HG03432 (cell line): ENCODE data around the gene SFMBT1.
"Not testable (repeated sequence)": the region's sequence is repeated elsewhere in the genome, so short reads cannot be mapped to it uniquely, and the experiment has no call there.

Experiments
- ATAC-seq: cut with Tn5 transposase; IDR thresholded peaks from one replicate; pipeline ENCODE4 v1.9.1; 2021; ENCODE audit warnings: mild to moderate bottlenecking, moderate library complexity; ENCODE audit not compliant: unreplicated experiment

Gene SFMBT1

DNA sequence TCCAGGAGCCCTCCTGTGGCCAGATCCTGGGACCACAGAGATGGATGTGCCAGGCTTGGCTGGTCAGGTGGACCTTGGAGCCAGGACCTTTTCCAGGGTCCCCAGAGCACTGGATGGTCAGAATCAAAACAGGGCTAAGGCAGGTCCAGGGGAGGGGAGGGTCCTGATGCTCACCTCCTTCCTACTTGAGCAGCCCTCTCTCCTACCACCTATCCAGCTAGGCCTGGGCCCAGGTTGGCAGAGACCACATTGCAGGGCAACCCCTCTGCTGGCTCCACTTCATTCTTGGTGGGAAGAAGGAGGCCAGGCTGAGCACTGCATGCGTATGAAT lies 28.5 kb upstream of the SFMBT1 start:
- ATAC-seq, result no peak

DNA sequence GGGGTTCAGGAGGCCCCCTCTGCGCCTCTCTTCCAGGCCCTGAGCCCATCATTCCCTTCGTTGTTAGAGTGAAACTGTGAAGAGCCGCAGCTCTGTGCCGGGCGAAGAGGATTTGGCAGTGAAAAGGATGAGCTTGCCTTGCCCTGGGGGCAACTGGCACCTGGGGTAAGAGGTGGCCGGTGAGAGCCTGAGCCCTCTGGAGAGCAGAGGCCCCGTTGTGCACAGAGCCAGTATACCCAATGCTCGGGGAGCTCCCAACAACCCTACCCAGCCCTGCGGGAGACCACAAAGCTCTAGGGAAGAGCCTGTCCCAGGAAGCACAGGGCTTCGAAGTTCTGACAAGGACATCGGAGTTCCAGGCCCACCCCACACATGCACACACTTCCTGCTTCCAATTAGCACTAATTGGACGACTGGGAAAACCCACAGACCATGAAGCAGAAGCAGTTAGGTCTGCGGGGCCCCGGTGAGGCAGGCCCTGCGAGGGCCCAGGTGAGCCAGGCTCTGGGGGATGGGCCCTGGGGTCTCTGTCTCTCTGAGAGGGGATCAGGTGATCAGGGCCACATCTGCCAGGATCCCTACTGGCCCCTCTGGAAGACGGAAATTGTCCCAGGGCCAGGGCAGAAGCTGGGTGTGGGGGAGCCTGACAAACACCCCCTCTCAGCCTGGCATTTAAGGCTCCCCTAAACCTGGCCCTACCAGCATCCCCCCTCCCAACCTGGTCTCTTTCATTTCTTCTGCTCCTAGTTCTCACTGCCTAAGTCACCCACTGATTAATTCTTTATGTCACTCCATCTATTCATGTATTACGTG lies 27.9 kb upstream of the SFMBT1 start:
- peak; percentile 3 for ATAC-seq

DNA sequence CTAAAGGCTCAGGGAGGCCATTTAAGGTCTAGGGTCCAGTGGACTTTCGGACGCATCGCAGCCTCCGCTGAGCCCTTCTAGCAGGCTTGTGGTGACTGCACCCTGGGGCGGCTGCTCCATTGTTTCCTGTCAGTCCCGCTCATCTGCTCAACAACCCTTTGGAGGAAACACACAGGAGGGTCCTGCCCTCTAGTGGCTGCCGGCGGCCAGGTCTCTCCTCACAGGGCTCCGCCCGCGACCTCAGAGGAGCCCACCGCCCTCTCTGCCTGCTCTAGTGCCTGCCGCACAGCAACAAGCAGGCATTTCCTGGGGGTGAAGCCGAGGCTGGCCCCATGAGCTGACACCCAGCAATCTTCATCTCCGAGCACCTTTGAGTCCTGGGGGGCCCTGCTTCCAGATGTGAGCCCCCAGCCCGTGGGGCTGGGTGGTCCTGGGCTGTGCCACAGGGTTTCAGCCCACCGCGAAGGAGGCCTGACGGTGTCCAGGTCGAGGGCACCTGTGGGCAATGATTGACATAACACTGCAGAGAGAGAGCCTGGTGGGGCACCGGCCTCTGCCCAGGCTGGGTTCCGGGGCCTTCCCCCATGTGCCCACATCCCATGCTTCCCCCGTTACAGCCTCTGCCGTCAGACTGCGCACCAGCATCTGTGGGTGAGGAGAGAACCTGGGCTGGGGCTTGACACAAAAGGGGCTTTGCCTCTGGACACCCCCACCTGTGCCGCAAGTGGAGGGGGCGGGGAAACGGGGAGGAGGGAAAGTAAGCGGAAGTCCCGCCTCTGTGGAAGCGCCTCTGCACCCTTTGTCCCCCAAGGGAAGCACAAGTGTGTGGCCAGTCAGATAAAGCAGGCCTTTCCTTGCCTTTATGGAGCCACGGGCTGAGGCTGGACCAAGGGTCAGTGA lies 27.0 kb upstream of the SFMBT1 start:
- peak; percentile 87 for ATAC-seq

DNA sequence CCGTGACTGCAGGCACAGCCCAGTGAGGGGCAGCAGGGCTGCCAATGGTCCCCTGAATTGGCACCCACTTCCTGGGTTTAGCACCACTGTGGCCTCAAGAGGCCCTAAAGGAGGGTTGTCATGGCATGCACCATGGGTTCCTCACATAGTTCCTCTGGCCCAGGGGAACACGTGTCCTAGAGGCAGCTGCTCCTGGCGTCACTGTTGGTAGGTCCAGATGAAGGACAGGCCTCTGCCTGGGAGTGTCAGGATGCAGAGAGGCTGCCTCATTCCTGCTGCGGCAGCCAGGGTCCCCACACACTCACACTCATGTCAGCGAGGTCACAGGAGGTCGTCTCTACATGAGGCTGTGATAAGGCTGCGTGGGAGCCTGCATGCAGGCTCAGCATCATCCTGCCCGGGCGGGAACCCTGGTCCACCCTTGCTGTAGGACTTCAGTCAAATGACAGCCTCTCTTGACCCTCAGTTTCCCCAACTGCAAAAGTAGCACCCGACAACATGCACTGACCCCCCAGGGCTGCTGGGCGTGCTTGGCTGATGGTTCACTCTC lies 26.1 kb upstream of the SFMBT1 start:
- no peak for ATAC-seq

DNA sequence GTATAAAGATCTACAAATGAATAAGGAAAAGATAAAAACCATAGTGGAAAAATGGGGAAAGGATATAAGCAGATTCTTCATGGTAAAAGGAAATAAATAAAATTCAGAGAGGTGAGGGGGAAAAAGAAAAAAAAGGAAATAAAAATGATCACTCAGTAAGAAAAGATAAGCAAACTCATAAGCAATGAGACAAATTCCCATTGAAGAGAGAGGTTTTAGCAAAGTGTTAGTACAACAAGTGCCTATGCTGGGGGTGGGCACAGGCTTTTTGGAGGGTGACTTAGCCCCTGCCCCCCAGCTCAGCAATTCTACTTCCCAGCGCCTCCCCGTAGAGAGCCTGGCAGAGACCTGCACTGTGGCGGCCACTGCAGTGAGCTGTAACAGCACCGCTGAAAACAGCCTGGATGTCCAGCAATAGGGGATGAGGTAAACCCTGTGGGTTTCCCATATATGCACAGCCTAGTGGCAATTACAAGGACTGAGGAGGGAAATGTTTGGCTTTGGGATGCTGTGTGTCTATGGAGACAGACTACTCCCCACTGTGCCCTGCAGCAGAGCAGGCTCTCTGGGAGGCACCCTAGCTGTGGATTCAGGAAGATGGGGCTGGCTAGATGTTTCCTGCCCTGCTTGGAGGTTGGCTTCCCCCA lies 23.7 kb upstream of the SFMBT1 start:
- no peak for ATAC-seq

DNA sequence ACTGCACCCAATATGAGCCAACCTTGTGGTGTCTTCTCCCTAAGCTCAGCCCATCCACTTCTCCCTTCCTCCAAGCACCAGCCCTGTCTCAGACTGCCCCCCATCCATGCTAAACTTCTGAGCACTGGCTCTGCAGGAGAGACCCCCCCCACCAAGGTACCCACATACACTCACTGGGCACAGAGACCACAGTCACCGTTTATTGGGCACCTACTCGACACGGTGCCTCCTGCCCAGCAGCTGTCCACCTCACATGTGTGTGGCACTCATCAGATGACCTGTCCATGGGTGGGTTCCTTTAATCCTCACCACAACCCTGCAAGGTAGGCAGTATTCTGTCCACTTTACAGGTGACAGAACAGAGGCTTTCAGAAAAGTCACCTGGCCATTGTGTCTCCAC lies 22.3 kb upstream of the SFMBT1 start:
- no peak for ATAC-seq

DNA sequence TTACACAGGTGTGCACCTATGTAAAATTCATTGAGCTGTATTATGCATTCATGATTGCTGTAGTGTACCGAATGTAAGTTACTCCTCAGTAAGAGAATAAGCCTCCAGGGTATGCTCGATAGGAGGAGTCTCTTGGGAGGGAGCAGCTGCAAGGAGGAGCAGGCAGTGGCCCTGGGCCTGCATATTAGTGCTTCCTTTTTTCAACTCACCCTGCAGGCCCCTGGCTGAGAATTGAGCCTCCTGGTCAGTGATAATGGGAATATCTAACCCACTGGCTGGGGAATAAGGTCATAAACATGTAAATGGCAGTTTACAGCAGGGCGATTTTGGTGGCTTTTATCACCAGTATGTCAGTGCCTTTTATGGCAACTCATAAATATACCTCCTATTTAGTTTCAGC lies 21.7 kb upstream of the SFMBT1 start:
- no peak for ATAC-seq

DNA sequence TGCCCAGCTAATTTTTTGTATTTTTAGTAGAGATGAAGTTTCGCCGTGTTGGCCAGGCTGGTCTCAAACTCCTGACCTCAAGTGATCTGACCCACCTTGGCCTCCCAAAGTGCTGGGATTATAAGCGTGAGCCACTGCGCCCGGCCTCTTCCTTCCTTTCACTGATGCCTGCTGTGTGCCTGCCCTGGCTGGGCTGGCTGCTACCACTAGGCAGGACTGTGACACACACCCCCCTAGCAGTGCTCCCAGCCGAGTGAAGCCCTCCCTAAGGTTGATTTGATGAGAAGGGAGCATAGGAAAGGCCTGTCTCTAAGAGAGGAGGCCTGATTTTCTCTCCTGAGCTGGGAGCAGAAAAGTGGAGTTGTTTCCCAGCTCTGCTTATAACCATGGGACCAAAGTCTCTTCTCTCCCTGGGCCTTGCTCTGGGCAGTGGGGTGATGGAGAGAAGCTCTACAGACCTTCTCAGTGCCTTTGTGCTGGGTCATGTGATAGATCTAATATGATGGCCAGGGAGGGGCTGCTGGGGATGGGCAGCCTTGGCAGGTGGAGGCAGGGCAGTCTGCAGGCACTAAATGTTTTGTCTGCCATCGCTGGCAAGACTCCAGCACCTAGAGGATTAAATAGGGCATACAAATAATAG lies 20.1 kb upstream of the SFMBT1 start:
- no peak for ATAC-seq

DNA sequence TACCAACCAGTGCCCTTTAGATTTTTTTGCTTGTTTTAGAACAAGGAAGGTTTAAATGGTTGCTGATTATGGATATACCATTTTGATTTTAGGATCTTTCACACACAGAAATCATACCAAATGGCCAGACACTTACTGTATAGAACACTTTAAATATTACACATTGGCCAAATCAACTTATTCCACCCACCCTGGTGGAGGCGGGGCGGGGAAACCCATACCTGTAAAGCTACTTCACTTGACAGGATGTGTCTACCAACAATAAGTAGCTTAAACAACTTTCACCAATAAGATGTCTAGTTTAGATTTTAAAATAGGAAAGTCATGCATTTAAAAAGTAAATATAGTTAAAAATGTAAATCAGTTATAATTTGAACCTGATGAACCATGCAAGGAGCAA lies 17.0 kb upstream of the SFMBT1 start:
- ATAC-seq, result no peak

DNA sequence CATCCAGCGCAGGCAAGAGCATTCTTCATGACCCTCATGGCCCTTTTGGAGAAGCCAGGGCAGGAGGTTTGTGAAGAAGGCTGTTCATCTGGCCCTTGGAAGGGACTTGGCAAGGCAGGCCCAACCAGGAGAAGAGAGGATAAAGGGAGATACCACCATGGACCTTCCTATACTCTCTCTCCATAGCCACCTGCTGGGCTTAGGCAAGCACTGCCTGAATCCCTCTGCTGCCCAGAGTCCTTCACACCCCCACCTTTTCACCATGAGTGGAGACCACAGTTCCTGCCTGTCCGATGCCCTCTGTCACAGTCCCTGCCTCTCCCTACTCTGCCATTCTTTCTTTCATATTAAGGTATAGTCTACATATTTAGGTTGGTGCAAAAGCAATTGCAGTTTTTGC lies 10.6 kb upstream of the SFMBT1 start:
- no peak for ATAC-seq

DNA sequence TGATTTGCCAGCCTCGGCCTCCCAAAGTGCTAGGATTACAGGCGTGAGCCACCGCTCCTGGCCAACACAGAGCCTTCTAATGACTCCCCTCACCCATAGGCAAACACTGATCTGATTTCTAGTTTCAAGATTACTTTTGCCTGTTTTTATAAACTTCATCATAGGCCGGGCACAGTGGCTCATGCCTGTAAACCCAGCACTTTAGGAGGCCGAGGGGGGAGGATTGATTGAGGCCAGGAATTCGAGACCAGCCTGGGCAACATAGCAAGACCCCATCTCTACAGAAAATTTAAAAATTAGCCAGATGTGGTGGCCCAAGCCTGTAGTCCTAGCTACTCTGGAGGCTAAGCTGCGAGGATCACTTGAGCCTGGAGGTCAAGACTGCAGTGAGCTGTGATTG lies 8.4 kb upstream of the SFMBT1 start:
- not testable (repeated sequence) for ATAC-seq

DNA sequence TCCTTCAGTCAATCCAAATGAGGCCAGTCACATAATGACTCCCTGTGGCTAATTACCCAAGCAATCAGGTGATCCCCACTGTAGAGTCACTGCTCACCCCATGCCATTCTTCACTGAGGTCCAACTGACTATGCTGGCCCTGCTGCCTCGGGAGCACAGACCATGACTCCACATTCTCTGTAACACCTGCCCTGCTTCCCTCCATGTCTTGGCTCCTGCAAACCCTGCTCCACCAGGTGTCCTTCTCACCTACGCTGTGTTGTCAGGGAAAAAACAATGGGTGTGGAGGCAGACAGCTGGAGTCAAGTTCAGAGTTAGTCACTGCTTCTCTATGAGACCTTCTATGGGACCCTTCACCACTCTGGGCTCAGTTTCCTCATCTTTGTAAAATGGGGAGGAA lies 6.1 kb upstream of the SFMBT1 start:
- ATAC-seq, result no peak

DNA sequence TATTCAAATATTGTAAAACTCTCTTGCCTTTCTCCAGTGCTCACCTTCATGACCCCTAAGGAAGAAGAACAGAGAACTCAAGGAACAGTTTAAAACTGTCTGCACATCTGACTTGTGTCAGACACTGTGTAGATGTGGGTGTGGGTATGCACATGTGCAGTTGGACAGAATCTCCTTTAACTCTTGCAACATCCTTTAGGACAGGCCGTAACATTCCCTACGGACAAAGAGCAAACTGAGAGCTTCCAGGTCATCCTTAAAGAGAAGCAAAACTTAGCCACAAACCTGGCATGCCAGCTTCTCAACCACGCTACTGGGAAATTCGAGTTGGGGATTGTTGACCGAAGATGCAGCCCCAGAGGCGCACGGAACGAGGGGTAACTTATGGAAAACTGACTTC lies 4.1 kb upstream of the SFMBT1 start:
- ATAC-seq, result no peak

DNA sequence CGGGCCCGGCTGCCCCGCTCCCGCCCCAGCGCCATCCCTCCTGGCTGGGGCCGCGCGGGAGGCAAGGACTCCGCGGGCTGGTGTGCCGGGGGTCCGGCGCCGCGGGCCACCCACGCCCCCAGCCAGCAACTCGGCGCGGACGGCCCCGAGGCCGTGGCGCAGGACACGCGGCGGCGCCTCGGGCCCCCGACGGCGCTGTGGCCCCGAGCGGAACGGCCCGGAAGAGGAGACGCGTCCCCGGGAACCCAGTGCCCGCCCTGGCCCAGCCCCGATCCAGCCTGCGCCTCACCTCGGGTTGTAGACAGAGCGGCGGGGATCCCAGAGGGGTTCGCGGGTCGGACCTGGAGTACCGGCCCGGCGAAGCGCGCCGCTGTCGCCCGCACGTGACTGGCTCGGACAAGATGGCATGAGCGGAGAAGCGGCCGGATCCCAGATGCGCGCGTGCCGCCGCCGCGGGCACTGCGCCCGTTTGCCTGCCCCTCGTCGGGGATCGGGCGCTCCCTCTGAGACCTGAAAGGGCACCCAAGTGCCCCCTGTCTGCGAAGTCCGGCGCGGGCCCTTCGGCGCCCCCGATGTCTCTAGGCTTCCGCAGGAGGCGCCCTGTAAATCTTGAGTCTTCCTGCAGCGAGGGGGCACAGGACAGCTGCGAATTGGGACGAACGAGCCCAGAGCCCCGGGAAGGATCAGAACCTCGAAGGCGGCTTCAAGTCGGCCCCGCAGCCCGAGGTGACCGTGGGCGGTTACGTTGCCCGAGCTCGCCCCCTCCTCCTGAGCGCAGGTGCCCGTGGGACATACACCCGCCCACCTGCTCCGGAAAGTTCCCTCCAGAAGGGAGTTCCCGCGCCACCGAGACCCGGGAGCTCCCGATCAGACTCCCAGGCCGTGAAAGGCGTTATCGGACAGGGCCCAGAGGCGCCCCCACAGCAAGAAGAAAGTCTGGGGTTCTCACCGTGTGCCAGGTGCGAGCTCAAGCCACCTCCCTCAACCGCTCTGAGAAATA lies 598 bp upstream of the SFMBT1 start:
- ATAC-seq, result peak; percentile 39

DNA sequence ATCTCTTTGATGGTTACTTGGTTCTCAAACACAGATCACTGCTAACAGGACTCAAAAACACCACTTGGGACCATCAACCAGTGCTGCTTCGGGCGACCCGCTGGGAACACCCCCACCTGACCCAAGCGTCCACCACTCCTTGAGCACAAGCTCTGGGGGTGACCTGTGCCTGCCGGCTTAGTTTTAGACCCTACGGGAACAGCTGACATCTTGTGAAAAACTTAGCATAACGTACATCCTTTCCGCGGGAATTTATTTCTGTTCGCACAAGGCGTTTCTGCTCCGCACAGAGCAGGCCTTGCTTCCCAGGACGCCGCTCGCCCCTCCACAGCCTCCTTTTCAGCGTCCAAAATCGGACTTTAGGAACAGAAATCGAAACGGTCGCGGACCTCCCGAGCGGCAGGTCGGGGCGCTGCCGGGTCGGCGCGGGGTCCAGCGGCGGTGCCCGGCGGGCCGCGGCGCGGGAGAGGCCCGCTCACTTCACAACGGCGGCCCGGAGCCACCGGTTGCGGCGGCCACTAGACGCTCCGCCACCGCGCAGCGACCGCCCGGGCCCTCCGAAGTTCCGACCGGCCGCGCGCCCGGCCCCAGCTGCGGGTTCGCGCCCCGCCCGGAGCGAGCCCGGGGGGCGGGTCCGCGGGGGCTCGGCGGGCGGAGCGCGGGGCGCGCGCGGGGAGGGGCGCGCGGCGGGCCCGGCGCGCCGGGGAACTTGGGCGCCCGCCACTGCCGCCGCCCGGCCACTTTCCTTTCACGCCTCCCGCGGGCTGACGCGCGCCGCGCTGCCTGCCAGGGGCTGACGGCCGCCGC lies 959 bp downstream of the SFMBT1 start:
- peak; percentile 49 for ATAC-seq

DNA sequence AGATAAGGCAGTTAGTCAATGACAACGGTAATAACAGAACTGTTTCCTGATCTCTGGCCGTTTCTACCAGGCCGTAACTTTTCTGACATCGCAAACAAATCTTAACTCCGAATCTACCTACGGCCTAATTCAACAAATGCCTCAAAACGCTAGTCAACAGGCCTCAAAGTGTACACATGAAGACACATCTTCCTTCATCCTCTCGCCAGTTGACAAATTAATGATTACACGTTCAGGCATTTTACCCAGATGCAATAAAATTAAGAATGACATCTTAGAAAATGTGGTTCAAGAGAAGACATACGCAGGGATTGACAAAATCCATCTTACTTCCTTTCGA lies 1.5 kb downstream of the SFMBT1 start:
- ATAC-seq, result no peak

DNA sequence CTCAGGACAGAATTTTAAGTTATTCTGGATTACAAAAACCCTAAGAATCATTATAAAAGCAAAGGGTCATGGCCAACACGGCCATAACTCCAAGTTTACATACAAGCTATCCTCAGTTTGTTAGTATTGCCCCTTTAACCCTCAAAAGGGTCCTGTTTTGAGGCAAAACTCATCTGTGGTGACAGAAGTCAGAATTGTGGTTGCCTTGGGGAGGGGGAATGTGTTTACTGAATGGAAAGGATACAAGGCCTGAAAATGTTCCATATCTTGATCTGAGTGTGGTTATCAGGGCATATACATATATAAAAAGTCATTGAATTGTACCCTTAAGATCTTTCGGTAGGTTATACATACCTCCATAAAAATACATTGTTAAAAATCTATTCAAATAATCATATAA lies 2.1 kb downstream of the SFMBT1 start:
- no peak for ATAC-seq

DNA sequence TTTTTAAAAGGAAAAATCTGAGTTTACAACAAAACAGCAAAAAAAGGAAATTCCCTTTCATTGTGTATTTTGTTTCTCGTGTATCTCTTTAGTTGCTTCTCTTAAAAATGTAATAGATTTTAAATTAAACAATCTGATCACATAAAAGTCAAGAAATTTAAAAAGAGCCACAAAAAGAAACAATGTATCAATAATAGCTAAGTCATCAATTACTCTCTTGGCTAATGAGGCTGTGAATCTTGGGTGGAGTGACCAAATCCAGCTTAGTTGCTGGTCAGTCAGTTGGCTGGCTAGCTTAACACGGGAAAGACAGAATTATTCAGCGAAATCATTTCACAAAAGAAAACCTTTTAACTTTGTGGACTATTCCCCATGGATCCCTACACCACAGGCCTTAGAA lies 3.2 kb downstream of the SFMBT1 start:
- ATAC-seq, result no peak

DNA sequence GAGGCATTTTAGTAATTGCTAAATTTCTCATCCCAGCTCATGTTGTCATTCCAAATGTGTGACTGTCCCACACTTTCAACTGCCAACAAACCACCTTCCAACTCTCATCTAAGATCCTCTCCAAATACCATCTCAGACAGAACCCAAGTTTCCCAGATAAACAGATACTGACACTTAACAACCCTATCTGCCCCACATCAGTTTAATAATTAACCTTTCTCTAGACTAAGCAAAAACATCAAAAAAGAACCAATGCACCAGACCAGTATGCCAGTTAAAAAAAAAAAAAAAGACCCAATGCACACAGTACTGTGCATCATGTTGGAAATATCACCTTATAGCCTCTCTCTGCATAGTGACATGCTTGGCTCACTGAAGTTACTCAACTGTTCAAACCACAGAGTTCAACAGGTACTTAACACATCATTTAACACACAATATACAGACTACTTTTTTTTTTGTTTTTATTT lies 5.5 kb downstream of the SFMBT1 start:
- ATAC-seq, result no peak
